ENCODE results near the gene GLT1D1. TPM values are rescaled to one million over a fixed set of nuclear protein-coding genes. Genes with fewer than 3 reads are reported as not detected.

GLT1D1 gene
- total RNA-seq, 8 experiments from 2014 or later = 0.17 to 2.3 (median 0.41) TPM; not detected in 1

DNA sequence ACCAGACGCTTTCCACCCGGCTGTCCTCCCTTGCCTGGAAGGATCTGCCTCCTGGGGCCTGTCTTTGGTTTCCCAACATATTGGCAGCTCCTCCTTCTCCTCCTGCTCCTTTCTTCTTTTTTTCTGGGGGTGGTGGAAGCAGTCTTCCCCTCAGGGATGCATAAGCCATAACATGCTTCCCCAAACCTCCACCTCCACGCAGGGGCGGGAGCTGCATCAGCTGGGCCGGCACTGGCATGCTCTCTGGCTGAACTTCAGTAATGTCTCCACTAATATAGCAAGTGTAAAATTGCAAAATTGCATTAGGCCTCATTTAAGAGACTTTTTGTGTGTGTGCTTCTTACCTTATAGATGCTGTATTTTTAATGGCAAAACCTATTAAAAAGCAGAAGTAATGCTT, 58.6 kb downstream of the GLT1D1 start:
- 30 to 90% (median 63%) methylated on average over 2 to 4 of the region's 5 CpGs; no CpG with 5 or more reads in 4 of the 10 experiments for WGBS, 10 experiments
- no peak for ATAC-seq (replicated peaks in 6 of 8)
- Histone ChIP-seq H3K4me1 (replicated peaks in 1 of 2) (no peaks in the 10 kb centered on the region), H3K4me3 (no peak overlapping the region), H3K27ac (no peak overlapping the region)
- in situ Hi-C loops (cut with MboI; ENCODE audit: low pct_unique_long_range_greater_than_20kb in 2 of 9, low sequenced_read_pairs in 9 of 9, unreplicated experiment in 9 of 9) = no loop called here

DNA sequence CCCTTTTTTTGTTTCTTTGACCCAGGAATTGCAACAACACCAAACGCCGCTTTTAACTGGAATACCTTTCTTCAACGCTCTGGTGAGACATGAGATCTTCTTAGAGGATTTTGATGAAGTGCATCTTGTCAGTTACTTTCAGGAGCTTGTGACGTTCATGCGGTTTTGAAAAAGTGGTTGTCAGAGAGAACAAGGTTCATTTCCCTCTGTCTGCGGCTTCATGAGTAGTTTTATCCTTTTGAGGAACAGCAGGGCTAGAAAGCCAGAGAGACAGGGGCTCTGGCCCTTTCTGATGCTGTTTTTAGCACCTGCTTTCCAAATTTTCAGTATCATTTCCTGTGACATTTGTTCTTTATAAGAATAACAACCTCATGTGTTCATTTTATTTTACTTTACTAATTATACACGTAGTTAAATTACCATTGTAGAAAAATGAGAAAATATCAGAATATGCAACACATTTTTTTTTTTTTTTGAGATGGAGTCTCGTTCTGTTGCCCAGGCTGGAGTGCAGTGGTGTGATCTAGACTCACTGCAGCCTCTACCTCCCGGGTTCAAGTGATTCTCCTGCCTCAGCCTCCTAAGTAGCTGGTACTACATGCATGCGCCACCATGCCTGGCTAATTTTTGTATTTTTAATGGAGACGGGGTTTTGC, 61.8 kb downstream of the GLT1D1 start:
- H3K4me3 ChIP-seq = no peak overlapping the region
- H3K4me1 ChIP-seq (replicated peaks in 1 of 2) = no peaks in the 10 kb centered on the region
- ATAC-seq (replicated peaks in 6 of 8) = no peak
- in situ Hi-C loops (cut with MboI; ENCODE audit: low pct_unique_long_range_greater_than_20kb in 2 of 9, low sequenced_read_pairs in 9 of 9, unreplicated experiment in 9 of 9) = no loop called here
- 30 to 100% (median 53%) methylated on average over 1 to 11 of the region's 11 CpGs for WGBS, 10 experiments
- no peak overlapping the region for H3K27ac ChIP-seq

DNA sequence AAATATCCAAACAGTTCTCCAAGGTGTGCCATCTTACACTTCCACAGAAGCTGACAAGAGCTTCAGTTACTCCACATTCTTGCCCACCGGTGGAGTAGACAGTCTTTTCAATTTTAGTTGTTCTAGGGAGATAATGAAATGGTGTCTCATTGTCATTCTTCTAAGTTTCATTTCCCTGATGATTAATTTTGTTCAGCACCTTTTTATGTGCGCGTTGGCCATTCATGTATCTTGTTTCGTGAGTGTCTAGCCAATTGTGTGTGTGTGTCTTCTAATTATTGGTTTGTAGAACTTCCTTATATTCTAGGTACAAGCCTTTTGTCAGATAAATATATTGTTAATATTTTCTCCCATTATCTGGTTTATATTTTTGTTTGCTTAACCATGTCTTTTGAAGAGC, 63.1 kb downstream of the GLT1D1 start:
- in situ Hi-C loops (cut with MboI; ENCODE audit: low pct_unique_long_range_greater_than_20kb in 2 of 9, low sequenced_read_pairs in 9 of 9, unreplicated experiment in 9 of 9) = no loop called here
- 14 to 98% (median 52%) methylated on average over 1 to 4 of the region's 4 CpGs for WGBS, 10 experiments
- no peak for ATAC-seq (replicated peaks in 6 of 8)
- H3K4me1 ChIP-seq (replicated peaks in 1 of 2) = no peaks in the 10 kb centered on the region
- no peak overlapping the region for H3K4me3 ChIP-seq
- no peak overlapping the region for H3K27ac ChIP-seq

DNA sequence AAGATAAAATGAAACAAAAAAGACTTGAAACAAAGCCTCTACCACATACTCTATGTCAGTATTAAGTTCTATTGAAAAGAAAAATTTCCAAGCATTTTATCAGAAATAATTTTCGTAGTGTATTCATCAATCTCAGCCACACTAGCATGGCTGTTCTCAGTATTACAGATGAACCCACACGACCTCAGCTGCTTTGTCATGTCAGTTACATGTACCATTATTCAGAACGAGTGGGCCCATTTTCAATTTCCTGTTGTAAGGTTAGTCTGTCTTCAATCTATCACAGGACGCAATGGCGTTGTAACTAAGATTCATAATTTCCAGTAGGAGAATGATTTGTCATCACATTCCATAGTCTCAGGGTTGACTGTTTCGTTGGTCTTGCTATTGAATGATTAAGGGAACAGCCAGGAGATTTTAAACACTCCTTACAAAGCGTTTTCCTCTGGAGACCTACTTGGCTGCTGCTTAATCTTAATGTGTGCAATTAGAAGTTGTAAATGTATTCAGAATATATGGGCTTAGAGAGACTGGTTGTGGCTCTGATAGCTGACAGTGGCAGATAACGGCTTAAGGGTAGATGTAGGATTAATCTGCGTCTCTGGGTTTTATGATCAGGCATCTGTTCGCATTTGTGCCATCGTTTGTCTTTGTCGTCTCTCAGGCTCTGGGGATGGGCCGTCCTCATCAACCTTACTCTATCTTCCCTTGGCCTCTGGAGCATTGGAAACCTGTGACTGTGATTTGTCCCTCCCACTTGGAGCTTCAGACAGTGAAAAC, 65.4 kb downstream of the GLT1D1 start:
- no peak overlapping the region for H3K4me3 ChIP-seq
- 17 to 69% (median 29%) methylated on average over 2 to 13 of the region's 13 CpGs for WGBS, 10 experiments
- in situ Hi-C loops (cut with MboI; ENCODE audit: low pct_unique_long_range_greater_than_20kb in 2 of 9, low sequenced_read_pairs in 9 of 9, unreplicated experiment in 9 of 9) = no loop called here
- H3K4me1 ChIP-seq (replicated peaks in 1 of 2) = no peaks in the 10 kb centered on the region
- ATAC-seq (replicated peaks in 6 of 8) = peak in 2 of 8 experiments; percentile 38 to 84
- no peak overlapping the region for H3K27ac ChIP-seq

DNA sequence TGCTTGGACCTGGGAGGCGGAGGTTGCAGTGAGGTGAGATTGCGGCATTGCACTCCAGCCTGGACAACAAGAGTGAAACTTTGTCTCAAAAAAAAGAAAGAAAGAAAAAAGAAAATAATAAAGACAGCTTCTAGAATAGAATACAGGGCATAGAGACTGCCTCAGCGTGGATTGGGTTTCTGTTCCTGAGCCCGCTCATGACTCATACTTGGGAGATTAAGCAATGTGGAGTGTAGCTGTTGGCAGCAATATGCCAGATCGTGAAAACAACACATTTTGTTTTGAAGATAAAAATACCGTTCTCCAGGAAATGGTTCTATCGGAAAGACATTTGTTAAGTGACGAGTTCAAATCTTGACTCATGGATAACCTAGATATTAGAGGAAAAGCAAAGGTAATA, 67.2 kb downstream of the GLT1D1 start:
- in situ Hi-C loops (cut with MboI; ENCODE audit: low pct_unique_long_range_greater_than_20kb in 2 of 9, low sequenced_read_pairs in 9 of 9, unreplicated experiment in 9 of 9) = no loop called here
- Histone ChIP-seq H3K4me3 (no peak overlapping the region), H3K4me1 (replicated peaks in 1 of 2) (no peaks in the 10 kb centered on the region), H3K27ac (no peak overlapping the region)
- ATAC-seq (replicated peaks in 6 of 8) = peak in 2 of 8 experiments; percentile 50 to 69
- 3 to 94% (median 61%) methylated on average over 4 to 8 of the region's 8 CpGs for WGBS, 10 experiments

DNA sequence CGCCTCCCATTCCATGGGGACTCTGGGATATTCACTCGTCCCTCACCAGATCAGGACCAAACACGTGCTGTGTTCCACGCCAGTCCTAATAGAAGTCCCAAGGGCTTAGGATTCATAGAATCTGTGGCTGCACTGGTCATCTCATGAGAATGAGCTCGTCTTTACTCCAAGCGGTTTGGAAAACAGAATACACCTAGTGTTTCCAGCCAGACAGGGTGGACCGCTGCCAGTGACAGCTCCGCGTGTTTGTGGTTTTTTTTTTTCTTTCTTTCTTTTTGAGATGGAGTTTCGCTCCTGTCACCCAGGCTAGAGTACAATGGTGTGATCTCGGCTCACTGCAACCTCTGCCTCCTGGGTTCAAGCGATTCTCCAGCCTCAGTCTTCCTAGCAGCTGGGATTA, 75.1 kb downstream of the GLT1D1 start:
- no peak overlapping the region for H3K4me3 ChIP-seq
- in situ Hi-C loops (cut with MboI; ENCODE audit: low pct_unique_long_range_greater_than_20kb in 2 of 9, low sequenced_read_pairs in 9 of 9, unreplicated experiment in 9 of 9) = no loop called here
- H3K27ac ChIP-seq = no peak overlapping the region
- WGBS, 10 experiments = 19 to 86% (median 45%) methylated on average over 3 to 12 of the region's 12 CpGs; no CpG with 5 or more reads in 4 of the 10 experiments
- no peak for ATAC-seq (replicated peaks in 6 of 8)
- no peaks in the 10 kb centered on the region for H3K4me1 ChIP-seq (replicated peaks in 1 of 2)

DNA sequence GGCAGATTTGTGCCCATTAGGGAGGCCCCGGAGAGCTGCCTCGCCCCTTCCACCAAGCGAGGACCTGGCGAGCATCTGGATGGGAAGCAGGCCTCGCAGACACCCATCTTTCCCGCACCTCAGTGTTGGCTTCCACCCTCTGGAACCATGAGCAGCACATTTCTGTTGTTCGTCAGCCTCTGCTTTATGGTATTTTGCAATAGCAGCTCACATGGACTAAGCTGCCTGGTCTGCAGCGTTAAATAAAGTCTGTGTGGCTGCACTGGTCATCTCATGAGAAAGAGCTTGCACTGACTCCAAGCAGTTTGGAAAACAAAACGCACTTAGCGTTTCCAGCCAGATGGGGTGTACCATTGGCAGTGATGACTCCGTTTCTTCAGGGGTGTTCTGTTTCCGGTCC, 75.8 kb downstream of the GLT1D1 start:
- no peaks in the 10 kb centered on the region for H3K4me1 ChIP-seq (replicated peaks in 1 of 2)
- ATAC-seq (replicated peaks in 6 of 8) = no peak
- in situ Hi-C loops (cut with MboI; ENCODE audit: low pct_unique_long_range_greater_than_20kb in 2 of 9, low sequenced_read_pairs in 9 of 9, unreplicated experiment in 9 of 9) = no loop called here
- WGBS, 10 experiments = 10 to 96% (median 68%) methylated on average over 1 to 11 of the region's 12 CpGs; no CpG with 5 or more reads in 3 of the 10 experiments
- no peak overlapping the region for H3K4me3 ChIP-seq
- H3K27ac ChIP-seq = no peak overlapping the region

DNA sequence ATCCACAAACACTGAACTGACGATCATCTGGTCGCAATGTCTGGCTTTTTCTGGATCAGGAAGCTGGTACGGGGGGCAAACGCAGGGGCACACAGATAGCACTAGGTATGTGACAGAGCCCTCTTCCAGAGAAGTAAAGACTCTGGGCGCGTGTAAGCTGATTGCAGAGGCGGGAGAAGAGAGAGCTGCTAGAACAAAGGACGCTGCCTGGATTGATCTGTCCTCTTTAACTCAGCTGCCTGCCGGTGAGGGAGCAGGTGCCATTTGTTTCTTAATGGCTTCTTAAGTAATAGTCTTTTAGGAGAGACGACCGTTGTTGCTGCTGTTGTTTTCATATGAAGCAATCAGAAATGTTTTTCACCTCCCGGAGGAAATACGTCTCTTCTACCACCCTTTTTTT, 77.3 kb downstream of the GLT1D1 start:
- WGBS, 10 experiments = 9 to 89% (median 57%) methylated on average over 1 to 9 of the region's 13 CpGs; no CpG with 5 or more reads in 1 of the 10 experiments
- peak in 2 of 8 experiments; percentile 66 to 98 for ATAC-seq (replicated peaks in 6 of 8)
- in situ Hi-C loops (cut with MboI; ENCODE audit: low pct_unique_long_range_greater_than_20kb in 2 of 9, low sequenced_read_pairs in 9 of 9, unreplicated experiment in 9 of 9) = no loop called here
- H3K4me3 ChIP-seq = no peak overlapping the region
- H3K4me1 ChIP-seq (replicated peaks in 1 of 2) = no peaks in the 10 kb centered on the region
- no peak overlapping the region for H3K27ac ChIP-seq

DNA sequence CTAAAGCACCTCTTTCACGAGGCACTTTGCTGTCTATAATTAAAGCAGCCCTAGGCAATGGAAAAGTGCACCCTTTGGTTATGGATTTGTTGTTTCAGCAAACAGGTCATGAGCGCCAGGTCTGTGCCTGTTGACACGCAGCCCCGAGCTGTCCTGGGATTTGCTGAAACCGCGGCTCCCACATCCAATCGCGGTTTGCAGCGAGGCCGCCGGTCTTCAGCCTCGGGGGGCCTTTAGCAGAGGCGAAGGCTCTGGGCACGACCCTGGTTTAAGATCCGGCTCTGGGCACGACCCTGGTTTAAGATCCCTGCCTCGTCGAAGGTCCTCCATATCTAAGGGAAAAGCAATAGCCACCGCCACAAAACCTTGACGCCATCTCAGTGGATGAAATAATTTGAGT, 79.2 kb downstream of the GLT1D1 start:
- H3K4me3 ChIP-seq = no peak overlapping the region
- no peak overlapping the region for H3K27ac ChIP-seq
- 50 to 96% (median 78%) methylated on average over 3 to 9 of the region's 20 CpGs; no CpG with 5 or more reads in 5 of the 10 experiments for WGBS, 10 experiments
- in situ Hi-C loops (cut with MboI; ENCODE audit: low pct_unique_long_range_greater_than_20kb in 2 of 9, low sequenced_read_pairs in 9 of 9, unreplicated experiment in 9 of 9) = no loop called here
- H3K4me1 ChIP-seq (replicated peaks in 1 of 2) = no peaks in the 10 kb centered on the region
- no peak for ATAC-seq (replicated peaks in 6 of 8)

DNA sequence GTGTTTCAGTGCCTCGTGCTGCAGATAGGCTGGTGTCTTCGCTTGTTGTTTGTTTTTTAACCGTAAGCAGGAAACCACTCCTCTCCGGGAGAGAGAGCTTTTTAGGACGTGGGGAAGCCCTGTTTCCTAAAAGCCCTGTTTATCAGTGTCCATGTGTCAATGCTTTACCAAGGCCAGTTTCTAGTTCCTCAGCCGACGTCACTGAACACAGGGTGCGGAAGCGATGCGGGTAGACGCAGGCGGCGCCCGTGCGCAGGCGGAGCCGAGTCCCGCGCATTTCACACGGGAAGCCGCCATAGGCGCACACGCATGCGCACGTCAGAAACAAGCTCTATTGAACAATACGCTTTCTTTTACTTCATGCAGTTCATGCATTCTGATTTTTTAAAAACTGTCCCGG, 79.8 kb downstream of the GLT1D1 start:
- no peak overlapping the region for H3K27ac ChIP-seq
- H3K4me1 ChIP-seq (replicated peaks in 1 of 2) = no peaks in the 10 kb centered on the region
- WGBS, 10 experiments = 14 to 96% (median 95%) methylated on average over 1 to 22 of the region's 27 CpGs; no CpG with 5 or more reads in 4 of the 10 experiments
- in situ Hi-C loops (cut with MboI; ENCODE audit: low pct_unique_long_range_greater_than_20kb in 2 of 9, low sequenced_read_pairs in 9 of 9, unreplicated experiment in 9 of 9) = no loop called here
- no peak for ATAC-seq (replicated peaks in 6 of 8)
- no peak overlapping the region for H3K4me3 ChIP-seq

DNA sequence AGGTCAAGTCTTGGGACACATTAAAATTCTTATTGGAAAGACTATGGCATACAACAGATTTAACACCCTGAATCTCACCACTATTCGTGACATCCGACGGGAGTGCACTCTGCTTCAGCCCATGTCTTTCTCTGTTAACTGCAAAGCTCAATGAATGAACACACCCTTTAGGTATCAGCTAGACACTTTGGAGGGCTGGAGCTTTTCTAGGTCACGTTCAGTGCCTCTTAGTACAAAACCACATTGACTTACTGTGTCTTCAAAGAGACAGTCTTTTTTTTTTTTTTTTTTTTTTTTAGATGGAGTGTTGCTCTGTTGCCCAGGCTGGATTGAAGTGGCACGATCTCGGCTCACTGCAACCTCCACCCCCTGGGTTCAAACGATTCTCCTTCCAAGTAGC, 80.6 kb downstream of the GLT1D1 start:
- Histone ChIP-seq H3K27ac (no peak overlapping the region), H3K4me3 (no peak overlapping the region), H3K4me1 (replicated peaks in 1 of 2) (no peaks in the 10 kb centered on the region)
- in situ Hi-C loops (cut with MboI; ENCODE audit: low pct_unique_long_range_greater_than_20kb in 2 of 9, low sequenced_read_pairs in 9 of 9, unreplicated experiment in 9 of 9) = no loop called here
- 38 to 100% (median 79%) methylated on average over 1 to 5 of the region's 7 CpGs; no CpG with 5 or more reads in 4 of the 10 experiments for WGBS, 10 experiments
- ATAC-seq (replicated peaks in 6 of 8) = no peak

DNA sequence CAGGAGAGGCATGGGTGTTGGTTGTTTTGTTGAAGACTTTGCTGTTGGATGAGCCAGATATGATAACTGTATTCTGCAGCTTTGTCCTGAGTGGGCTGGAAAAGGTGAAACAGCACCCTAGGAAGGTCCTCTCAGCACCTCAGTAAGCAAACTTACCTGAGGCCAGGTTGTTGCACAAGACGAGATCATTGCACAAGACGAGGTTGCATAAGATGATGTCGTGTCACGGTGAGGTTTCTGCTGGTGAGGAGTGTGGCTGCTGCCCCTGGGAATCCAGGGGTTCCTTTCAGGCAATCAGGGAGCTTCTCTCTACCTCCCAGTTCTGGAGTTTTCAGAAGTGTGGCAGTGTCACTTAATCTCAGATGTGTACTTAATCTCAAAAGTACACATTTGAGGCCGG, 85.6 kb downstream of the GLT1D1 start:
- in situ Hi-C loops (cut with MboI; ENCODE audit: low pct_unique_long_range_greater_than_20kb in 2 of 9, low sequenced_read_pairs in 9 of 9, unreplicated experiment in 9 of 9) = no loop called here
- no peak for ATAC-seq (replicated peaks in 6 of 8)
- Histone ChIP-seq H3K27ac (no peak overlapping the region), H3K4me1 (replicated peaks in 1 of 2) (no peaks in the 10 kb centered on the region), H3K4me3 (no peak overlapping the region)
- 49 to 83% (median 80%) methylated on average over 2 to 4 of the region's 5 CpGs; no CpG with 5 or more reads in 7 of the 10 experiments for WGBS, 10 experiments

DNA sequence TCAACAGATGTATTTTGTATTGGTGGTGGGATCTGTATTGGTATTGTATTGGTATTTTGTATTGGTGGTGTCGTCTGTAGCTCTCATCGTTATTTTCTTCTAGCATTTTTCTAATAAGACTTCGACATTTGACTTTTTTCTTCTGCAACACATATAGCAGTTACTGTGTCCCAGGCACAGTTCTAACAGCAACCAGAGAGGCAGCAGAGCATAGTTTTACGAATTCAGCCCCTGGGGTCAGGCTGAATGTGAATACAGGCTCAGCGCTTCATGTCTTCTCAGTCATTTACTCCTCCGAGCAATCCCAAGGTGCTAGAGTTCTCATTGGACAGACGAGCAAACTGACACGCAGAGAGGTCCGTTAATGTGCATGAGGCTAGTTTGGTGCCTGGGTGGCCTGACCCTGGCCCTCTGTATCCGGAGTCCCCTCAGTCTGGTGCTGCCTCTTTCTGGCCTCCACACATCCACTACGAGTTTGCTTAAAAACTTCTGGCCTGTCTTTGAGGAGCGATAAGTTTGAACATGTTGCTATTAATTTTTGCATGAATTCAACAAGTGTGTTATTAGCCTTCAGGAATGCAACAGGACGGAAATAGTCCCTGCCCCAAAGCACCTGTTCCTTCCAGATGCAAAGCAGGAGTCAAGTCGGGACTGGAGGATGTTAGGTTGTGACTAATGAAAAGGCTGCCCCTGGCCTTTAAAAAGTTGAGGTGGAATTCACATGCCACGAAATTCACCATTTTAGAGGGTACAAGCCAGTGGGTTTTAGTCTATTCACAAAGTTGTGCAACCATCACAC, 87.0 kb downstream of the GLT1D1 start:
- no peak for ATAC-seq (replicated peaks in 6 of 8)
- 0 to 83% (median 41%) methylated on average over 1 to 11 of the region's 15 CpGs; no CpG with 5 or more reads in 1 of the 10 experiments for WGBS, 10 experiments
- Histone ChIP-seq H3K4me1 (replicated peaks in 1 of 2) (no peaks in the 10 kb centered on the region), H3K27ac (no peak overlapping the region), H3K4me3 (no peak overlapping the region)
- in situ Hi-C loops (cut with MboI; ENCODE audit: low pct_unique_long_range_greater_than_20kb in 2 of 9, low sequenced_read_pairs in 9 of 9, unreplicated experiment in 9 of 9) = no loop called here

All from motor neuron (in vitro differentiated cells).